Activated CD8-positive, alpha-beta memory T cell treated with anti-CD3 and anti-CD28 coated beads, Interleukin-2, amount 50 U/mL, for 24 hours (primary cell): ENCODE results near the gene DEDD.

Experiments
- DNase-seq: peaks from one replicate; pipeline ENCODE4 v3.0.0-alpha.2; 2020; ENCODE audit errors: extremely low read depth

The DEDD gene

DNA sequence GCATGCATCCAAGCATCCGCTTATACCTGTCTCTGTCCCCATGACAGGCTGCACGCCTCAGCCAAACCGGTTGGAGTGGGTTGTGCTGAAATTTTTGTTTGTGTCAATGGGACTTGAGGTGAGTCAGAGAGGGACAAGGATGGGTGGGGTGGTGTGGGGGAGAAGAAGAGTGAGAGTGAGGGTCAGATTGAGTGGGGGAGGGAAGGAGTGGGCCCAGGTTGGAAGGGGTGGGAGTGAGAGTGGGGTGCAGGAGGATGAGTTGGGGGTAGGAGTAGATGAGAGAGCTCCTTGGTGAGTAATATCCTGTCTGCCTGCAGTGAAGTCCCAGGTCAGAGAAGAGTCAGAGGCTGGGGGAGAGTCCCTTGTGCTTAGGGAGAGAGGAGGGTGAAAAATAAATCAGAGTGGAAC lies 39.8 kb downstream of the DEDD start:
- DNase-seq, result no peak

DNA sequence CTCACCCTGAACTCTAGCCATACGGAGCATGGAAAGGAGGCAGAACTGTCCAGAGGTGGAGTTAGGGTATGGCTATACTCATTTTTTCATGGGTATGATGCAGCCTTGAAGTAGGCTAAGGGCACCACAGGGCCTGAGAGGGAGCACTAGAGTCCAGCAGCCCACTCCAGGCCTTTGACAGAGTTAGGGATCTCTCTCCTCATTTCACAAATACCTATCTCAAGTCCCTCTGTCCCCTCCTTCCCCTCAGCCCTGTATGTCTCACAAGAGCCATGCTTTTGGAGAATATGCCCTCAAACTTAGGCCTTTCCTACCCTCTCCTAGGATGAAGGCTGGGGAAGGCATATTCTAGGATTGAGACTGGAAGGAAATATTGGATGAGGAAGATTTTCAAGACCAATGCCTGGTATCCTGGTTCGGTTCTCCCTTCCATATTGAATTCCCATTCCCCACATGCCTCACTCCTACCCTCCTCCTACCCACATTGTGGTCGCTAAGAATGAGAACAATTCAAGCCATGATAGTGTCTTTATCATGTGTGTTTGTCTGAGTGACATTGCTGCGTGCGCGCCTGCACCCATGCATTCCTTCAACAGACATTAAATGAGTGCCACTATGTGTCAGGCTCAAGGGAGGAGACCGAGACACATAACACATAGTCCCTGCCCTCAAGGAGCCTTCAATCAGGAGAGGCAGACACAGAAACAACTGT lies 40.5 kb downstream of the DEDD start:
- no peak for DNase-seq

DNA sequence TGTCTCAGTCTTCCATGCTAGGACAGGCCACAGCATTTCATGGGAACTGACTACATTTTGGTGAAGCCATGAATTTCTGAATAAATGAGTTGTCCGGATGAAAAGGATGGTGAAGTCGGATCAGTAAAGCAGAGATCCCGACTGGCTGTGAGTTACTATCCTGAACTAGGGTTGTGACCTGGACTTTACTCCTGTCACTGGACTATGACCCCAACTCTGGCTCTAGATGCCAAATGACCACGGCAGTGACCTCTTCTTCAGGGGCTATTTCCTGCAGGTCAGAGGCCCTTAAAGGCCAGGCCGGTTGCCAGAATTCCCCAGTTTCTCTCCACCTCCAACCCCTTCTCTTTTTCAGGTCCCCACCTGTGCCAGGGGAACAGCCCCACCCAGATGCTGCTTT lies 41.4 kb downstream of the DEDD start:
- no peak for DNase-seq

DNA sequence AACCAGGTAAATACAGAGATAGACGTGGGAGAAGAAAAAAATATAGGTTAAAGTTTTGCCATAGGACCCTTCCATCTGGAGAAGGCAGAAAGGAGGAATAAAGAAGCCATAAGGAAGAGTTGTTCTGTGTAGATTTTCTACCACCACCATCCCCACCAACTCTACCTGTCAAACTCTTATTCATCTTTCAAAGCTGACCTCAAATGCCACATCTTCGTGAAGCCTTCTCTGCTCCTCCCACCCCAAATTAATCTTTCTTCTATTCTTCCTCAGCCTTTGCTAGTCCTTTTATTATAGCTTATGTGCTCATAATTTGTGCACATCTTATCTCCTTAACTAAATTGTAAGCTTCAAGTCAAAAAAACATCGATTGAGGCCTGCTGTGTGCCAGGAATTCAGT lies 41.9 kb downstream of the DEDD start:
- DNase-seq, result no peak

DNA sequence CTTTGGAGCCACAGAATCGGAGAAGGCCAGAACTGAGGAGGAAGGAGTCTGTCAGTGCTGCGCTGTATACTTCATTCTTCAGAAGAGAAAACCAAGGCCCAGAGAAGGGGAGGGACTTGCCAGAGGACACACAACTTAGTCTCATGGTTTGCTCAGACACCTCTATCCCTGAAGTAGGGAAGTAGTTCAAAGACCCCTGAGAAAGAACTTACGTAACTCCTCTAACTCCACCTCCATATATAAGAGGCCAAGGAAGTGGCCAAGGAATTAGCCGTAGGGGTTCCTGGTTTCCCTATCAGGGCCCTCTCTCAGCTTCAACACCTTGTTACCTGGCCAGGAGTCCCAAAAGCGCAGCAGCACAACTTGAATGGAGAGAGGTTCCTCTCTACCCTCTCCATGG lies 42.5 kb downstream of the DEDD start:
- DNase-seq, result no peak

DNA sequence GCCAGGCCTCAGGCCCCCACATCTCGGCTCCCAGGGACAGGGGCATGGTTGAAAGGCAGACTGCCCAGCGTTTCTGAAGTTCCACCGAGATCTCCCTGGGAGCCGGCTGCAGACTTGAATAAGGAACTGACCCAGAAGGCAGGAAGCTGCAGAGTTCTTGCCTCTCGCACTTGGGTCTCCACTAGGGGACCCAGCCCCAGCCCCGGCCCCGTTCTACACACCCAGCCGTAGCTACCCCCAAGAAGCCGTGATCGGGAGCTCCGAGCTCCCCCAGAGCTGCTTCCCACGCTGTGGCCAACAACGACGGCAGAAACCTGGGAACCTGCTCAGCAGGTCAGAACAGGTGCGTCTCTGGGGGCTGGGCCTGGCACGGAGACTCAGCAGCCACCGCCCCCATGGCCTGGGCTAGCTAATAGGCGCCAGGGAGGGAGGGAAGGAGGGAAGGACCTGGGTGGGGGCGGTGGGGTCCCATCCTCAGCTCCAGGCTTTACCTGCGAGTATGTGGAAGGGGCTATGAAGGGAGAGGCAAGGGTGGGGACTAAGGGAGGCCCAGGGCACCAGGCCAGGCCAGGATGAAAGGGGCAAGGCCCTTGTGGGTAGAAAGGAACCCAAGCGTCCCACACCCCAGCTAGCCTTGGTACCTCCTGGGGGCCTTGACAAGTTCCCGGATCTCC lies 43.1 kb downstream of the DEDD start, which contains the start of gene NECTIN4:
TSS of gene NECTIN4 (minus strand) at position 308 of the 674 bp plus-strand sequence. CDS start at position 46, 262 bp downstream.
- DNase-seq, result no peak

DNA sequence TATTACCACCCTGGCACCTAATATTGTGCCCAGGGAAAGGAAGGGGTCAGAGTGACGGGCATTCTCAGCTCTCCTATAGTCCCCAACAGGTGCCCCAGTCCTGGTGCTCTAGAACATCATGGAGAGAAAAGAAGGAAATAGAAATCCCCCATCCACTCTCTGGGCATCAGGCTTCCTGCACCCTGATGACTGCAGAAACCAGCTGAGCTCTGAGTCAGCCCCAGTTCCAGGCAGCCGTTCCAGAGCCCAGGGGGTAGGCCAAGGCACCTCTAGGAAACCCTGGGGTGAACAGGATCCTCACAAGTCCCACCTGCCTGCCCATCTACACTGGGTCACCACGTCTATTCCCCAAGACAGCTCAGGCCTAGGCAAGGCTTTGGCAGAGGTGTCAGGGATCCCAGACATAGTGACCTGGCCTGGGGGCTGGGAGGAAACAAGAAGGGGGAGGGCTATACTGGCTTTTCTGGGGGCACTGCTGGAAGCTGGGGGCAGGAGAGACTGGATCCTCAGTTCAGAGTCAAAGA lies 43.8 kb downstream of the DEDD start:
- no peak for DNase-seq

DNA sequence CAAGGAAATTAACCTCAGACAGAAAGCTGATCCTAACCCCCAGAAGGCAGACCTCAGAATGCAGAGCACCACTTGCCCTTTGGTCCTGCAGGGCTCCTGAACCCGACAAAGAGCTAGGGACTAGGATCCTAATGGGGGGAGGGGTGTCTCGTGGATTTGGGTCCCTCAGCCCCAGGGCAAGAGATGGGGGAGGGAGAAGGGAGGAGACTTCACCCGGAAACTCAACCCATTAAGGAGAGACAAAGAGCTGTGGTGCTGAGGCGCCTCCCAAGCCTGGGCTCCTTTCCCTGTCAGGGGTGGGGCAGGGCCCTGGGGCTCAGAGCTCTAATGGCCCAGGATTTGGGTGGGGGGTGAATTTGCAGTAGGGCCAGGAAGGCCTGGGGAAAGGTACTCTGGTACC lies 46.0 kb downstream of the DEDD start:
- no peak for DNase-seq

DNA sequence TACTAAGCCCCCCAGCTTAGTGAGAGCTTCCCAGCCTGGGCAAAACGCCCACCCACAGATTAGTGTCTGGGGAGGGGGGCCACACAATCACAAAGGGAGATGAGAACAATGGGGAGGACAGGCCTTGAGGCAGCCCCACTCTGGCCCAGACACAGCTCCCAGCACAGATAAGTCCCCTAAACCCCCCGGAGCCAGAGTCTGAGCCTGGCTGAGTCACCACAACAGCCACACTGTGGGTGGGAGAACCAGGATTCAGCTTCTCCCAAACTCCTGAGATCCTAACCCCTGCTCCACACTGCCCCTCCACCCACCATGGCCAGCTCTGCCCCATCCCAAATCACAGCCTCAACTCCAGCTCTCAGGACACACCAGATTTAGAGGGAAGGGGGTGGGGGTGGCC lies 47.3 kb downstream of the DEDD start:
- no peak for DNase-seq

DNA sequence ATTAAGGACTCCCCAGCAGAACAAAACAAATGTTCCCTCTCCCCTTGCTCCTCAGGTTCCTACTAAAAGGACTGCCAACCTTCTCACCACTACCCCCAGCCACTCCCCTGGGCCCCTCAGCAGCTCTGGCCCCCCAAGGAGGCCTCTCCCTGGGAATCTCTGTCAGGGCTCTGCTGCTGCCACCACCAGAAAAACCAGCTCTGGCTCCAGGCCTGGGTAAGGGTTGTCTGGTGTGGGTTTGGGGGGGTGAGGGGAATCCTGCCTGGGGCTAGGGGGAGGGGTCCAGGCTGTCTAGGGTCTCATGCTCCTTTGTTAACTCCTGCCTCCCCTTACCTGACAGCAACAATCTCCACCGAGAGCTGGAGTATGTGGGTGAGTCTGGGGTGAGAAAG lies 47.9 kb downstream of the DEDD start:
- DNase-seq, result no peak

DNA sequence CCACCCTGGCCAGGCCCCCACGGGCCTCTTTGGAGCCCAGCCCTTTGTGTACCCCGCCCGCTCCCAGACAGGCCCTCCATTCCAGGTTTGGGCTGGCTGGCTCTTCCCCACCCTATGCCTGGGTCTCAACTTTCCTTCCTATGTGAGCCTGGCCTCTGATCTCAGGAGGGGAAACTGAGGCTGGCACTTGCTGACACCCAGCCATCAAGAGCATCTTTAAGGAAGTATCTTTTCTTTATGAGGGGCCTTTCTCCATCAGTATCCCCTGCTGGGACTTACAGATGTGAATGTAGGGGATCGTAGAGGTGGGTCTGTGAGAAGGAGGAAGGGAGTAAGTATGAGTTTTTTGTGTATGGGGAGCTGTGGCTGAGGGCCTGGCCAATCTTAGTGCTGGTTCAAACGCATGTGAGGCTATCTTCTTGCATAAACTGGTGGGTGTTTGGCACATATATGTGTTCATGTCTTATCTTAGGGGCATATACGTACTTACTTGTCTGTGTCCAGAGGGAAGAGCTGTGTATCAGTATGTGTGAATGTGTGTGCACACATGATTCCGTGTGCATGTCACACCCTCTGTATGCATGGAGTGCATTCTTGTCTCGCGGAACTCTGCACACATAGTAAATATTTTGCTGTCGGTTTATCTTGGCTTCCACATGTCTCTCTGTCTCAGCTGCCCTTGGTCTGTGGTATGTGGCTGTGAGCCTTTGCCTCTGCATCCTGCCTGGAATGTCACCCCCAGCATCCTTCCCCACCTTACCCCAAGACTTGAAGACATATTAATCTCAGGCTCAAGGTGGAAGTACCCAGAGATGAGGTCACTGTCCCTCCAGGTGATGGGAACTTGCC lies 48.5 kb downstream of the DEDD start:
- no peak for DNase-seq

DNA sequence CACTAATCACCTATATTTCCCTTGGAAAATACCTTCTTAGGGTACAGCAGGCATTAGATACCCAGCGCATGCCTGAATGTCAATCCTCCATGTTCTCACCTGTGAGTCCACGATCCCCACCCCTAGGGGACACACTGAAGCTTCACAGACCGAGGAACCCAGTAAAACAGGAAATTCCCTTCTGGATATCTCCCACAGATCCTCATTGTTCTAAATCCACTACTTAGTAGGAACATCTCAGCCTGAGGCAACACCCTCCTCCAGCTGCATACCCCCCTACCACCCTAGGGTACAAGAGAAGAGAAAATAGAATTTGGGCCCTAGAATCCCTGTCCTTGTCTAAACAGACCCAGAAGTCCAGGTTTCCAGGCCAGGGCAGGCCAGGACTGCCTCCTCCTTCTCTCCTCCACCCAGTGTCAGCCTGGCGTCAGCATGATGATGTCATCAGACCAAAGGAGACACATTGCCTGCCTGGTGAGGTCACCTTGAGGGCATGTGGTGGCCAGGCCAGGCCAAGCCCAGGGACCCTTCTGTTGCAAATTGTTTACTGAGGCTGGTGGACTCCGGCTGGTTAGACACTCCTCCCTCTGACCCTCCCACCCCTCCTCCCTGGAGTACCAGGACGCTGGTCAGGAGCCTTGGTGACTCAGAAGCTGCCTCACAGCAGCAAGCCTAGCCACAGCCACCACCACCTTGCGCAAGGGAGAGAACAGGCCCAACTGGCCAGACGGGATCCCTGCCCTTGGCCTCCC lies 49.3 kb downstream of the DEDD start:
- DNase-seq, result no peak

DNA sequence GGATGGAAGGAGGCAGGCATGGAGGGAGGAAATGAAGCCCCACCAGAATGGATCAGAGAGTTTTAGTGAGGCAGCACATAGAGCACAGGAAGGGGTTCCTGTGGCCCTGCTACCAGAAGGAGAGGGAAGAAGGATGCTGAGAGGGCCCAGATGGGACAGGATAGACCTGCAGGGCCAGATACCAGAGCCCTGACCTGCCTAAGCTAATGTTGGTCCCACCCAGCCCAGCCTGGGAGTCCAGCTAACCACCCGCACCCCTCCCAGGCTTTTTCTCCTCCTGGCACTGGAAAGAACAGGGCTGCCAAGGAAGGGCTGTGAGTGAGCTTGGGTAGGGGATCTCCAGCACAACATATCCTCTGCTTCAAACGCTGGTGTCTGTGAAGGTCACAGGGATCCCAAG lies 50.0 kb downstream of the DEDD start:
- no peak for DNase-seq

DNA sequence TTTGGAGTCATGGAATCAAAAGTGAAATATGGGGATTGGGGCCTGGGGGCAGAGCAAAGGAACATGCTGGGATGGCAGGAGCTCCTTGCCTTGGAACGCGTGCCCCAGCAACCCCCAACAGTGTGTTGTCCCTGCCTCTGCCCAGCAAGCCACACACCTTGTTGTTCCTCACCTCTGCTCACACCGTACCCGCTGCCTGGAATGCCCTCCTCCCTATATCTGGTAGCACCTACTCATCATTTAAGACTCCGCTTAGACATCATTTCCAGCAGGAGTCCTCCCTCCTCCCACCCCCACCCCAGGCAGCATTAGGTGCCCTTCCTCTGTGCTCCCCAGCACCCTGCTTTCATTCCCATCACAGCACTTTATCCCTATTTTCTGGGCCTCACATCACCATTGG lies 50.9 kb downstream of the DEDD start:
- DNase-seq, result no peak

DNA sequence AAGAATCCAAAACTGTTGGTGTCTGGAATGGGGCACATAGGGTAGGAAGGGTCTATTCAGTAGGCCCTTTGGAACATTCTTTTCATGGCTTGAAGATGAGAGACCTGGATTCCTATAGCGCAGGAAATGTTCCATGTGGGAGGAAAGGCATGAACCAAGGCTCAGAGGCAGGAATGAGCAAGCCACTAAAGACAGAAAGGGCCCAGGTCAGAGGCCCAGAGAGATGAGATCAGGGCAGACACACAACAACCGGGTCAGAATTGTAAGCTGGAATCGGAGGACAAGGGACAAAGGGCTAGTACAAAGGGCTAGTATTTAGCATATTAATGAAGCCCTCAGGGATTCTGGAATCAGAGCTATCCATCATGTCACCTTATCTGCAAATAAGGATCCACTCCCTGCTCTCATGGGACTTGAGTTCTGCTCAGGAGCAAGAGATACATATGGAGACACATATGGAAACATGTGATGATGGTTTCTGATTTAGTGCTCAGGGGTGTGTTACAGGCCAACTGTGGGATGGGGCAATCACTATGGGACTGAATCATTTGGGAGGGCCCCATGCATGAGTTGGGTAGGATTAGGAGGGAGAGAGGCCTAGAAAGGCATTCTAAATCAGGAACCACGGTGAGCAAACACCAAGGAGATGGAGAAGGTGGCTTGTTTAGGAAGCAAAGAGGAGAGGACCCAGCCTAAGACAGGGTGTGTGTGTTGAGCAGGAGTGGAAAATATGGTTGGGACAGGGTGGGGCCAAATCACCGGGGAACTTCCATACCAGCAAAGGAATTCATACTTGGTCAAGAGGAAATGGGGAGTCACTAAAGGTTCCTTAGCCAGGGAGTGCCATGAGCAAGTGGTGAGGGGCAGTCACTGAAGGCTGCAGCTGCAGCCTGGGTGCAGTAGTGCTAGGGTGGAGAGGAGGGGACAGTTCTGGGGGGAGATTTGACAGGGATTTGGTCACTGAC lies 51.7 kb downstream of the DEDD start:
- DNase-seq, result no peak

DNA sequence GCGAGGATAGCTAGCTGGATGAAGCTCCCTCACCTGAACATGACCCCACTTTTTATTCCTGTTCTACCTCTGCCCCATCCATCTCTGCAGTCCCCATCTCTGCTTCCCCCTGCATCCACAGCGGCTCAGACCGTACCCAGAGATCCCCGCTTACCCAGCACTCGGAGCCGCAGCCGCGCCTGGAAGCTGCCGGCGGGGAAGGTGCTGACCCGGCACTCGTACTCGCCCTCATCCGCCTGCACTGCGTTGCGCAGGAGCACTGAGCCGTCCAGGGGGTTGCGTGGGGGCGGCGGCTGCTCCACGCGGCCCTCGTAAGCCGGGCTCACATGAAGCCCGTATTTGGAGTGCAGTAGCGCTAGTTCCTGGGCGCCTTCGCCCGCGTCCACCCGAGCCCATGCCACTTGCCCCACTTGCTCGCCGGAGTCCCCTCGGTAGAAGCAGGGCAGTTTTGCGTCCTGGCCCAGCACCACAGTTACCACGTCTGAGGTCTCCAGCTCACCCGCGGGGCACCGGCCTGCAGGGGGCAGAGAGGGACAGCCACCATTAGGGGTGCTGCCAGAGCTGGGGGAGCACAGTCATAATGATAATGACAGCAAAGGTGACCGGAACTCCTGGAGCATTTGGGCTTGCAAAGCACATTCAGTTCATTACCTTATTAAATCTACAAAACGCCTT lies 52.9 kb downstream of the DEDD start:
- no peak for DNase-seq

DNA sequence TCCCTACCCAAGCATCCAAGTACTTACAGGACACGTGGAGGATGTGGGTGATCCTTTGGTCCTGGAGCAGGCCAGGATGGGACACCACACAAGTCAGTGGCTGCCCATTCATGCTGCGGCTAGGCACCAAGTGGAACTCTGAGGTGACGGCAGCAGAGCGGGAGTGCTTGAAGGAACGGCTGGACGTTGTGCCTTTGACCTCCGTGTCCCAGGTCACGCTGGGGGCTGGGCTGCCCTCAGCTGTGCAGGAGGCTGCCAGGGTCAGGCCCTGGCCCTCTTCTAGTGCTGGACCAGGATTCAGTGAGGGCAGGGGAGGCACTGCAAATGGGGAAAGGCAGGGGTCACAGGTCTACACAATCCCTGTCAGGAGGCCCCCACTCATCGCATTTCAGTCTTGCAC lies 55.0 kb downstream of the DEDD start:
- no peak for DNase-seq

DNA sequence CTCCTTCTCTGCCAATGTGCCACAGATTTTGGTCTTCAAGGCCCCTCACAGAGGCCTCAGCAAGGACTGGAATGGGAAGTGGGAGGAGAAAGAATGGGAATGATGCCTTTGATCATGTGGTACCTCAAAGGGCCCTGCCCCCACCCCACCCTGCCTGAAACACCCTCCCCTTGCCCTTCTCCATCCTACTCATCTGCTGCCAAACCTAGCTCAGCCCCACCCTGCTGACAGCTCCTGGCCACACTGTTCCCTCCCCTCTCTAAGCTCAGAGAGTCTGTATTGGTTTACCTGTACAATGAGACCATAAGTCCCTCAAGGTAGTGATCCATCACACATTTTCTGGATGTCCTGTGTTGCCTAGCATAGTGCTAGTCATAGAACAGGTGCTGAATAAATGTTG lies 56.1 kb downstream of the DEDD start:
- DNase-seq, result no peak

DNA sequence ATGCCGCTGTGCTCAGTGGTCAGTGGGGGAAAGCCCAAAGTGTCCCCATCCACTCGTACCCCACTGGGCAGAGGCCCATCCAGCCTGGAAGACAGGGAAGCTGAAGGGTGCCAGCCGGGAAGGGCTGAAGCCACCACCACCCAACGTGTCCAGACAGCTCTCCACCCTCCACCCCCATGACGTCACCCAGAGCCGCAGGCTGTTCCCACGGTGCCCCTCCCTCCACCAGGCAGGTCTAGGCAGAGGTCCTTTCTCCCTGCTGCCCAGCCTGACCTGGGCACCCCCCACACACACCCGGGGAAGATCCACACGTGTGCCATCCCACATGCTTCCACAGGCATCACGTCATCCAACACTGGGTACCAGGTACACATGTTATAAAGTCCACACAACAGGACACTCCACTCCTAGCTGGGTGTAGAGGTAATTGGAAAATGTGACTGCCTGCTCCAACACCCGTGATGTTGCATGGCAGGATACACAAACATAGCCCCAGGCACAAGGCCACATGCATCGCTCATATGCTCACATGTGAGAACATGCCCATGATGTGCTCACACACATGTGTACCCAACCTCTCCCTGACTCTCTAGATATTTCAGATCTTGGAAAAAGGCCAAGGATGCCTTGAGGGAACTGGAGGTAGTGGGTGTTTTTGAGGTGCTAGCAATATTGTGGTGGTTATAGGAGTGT lies 57.6 kb downstream of the DEDD start:
- DNase-seq, result no peak
